HT-29 (cell line): ENCODE results near the gene PLXND1. TPM values are rescaled to one million over a fixed set of nuclear protein-coding genes. Genes with fewer than 3 reads are reported as not detected.
"Not testable (repeated sequence)": the region's sequence is repeated elsewhere in the genome, so short reads cannot be mapped to it uniquely, and the experiment has no call there.

Experiments
- DNase-seq: peaks from one replicate; pipeline ENCODE4 v3.0.0-alpha.2; 2015; ENCODE audit warnings: low spot score
- total RNA-seq: library from RNA; depleted of rRNA; stranded (reverse); fragments of >200 nt; shearing (Covaris generic); gene quantifications from 2 replicates; pipeline ENCODE4 v1.2.3, GENCODE V29; 2014; rRNA removed

Gene PLXND1, protein sequence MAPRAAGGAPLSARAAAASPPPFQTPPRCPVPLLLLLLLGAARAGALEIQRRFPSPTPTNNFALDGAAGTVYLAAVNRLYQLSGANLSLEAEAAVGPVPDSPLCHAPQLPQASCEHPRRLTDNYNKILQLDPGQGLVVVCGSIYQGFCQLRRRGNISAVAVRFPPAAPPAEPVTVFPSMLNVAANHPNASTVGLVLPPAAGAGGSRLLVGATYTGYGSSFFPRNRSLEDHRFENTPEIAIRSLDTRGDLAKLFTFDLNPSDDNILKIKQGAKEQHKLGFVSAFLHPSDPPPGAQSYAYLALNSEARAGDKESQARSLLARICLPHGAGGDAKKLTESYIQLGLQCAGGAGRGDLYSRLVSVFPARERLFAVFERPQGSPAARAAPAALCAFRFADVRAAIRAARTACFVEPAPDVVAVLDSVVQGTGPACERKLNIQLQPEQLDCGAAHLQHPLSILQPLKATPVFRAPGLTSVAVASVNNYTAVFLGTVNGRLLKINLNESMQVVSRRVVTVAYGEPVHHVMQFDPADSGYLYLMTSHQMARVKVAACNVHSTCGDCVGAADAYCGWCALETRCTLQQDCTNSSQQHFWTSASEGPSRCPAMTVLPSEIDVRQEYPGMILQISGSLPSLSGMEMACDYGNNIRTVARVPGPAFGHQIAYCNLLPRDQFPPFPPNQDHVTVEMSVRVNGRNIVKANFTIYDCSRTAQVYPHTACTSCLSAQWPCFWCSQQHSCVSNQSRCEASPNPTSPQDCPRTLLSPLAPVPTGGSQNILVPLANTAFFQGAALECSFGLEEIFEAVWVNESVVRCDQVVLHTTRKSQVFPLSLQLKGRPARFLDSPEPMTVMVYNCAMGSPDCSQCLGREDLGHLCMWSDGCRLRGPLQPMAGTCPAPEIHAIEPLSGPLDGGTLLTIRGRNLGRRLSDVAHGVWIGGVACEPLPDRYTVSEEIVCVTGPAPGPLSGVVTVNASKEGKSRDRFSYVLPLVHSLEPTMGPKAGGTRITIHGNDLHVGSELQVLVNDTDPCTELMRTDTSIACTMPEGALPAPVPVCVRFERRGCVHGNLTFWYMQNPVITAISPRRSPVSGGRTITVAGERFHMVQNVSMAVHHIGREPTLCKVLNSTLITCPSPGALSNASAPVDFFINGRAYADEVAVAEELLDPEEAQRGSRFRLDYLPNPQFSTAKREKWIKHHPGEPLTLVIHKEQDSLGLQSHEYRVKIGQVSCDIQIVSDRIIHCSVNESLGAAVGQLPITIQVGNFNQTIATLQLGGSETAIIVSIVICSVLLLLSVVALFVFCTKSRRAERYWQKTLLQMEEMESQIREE (N-terminal part only)
- total RNA-seq, result 23.8 and 30.5 TPM in 2 replicates

- no peak for DNase-seq
These were observed at the start of gene PLXND1 for GRCh38 chr3:129606636-129607390. PLXND1 (minus strand) TSS chr3:129606676; CDS start chr3:129606639, 37 bp downstream.

DNA sequence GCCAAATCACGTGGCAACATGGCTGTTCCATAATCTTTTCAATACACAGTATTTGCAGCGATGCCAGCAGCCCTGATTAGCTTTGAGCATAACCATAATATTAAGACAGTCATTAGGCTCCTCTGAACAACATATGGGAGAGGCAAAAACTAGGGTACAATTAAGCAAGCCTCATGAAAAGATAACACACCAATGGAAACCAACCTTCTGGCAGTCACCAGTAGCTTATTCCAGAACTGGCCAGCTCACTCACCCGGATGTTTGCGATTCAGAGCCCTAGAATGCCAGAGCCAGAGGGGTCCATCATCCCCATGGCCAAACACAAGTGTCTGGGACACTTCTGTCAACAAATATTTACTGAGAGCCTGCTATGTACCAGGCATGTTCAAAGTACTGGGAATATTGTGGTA lies 48.8 kb upstream of the PLXND1 start:
- no peak for DNase-seq

GRCh38 chr3:129654131-129654530 lies 47.7 kb upstream of the PLXND1 start:
- no peak for DNase-seq

- DNase-seq, result no peak
These were observed 46.5 kb upstream of the PLXND1 start for GRCh38 chr3:129653019-129653418.

- DNase-seq, result peak; percentile 49
These were observed 45.1 kb upstream of the PLXND1 start for GRCh38 chr3:129651435-129652202.

DNA sequence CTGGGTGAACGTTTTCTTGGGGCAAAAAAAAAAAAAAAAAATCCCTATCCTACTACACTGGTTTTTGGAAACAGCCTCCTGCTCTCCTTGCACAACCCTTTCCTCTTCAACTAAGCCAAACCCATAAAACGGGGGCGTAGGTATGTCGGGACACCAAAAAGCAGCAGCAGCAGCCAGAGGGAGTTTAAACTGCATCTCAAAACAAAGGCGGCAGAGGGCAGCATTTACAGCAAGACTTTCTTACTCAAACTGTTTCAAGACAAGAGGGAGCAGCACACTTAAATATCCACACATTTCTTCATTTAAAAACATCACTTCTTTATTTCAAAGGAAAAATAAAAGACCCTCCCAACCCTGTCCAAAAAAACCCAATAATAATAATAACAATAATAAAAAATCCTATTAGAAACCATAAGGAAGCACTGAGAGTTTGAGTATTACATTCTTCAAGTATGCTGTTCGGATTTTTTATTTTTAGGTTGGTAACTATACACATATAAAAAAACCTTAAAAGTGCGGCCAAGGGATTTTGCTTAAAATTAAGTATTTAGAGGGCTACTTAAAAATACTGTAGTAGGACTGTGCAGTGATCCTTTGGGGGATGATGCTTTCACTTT lies 43.9 kb upstream of the PLXND1 start:
- DNase-seq, result peak; percentile 82

DNA sequence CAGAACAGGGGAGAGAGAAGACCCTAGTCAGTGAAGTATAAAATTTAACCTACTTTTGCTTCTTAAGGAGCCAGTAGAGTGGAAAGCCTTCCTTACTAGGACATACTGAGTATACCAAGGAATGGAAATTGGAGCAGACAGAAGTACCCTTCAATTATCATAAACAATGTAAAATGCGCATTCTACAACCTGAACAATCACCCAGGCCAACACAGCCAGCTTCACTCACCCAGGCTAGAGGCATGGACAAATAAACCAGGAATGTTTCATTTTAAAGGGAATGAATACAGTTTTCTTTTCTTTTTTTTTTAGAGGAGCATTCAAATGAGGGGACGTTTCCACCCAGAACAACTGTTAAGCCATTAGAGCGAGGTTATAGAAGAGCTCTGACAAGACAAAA lies 41.9 kb upstream of the PLXND1 start:
- no peak for DNase-seq

- DNase-seq, result no peak
These were observed 38.8 kb upstream of the PLXND1 start for GRCh38 chr3:129645286-129645685.

GRCh38 chr3:129644836-129645235 lies 38.4 kb upstream of the PLXND1 start:
- DNase-seq, result peak; percentile 72

DNA sequence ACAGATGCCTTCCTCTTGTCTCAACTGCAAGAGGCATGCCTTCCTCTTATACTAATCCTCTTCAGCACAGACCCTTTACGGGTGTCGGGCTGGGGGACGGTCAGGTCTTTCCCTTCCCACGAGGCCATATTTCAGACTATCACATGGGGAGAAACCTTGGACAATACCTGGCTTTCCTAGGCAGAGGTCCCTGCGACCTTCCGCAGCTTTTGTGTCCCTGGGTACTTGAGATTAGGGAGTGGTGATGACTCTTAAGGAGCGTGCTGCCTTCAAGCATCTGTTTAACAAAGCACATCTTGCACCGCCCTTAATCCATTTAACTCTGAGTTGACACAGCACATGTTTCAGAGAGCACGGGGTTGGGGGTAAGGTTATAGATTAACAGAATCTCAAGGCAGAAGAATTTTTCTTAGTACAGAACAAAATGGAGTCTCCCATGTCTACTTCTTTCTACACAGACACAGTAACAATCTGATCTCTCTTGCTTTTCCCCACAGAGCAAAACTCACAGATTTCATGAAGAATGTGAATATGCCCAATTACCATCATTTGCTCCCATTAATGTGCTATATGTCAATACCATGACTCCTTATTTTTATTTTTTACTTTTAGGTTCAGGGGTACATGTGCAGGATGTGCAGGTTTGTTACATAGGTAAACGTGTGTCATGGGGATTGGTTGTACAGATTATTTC lies 35.2 kb upstream of the PLXND1 start:
- peak; percentile 13 for DNase-seq

GRCh38 chr3:129640985-129641384 lies 34.5 kb upstream of the PLXND1 start:
- not testable (repeated sequence) for DNase-seq

DNA sequence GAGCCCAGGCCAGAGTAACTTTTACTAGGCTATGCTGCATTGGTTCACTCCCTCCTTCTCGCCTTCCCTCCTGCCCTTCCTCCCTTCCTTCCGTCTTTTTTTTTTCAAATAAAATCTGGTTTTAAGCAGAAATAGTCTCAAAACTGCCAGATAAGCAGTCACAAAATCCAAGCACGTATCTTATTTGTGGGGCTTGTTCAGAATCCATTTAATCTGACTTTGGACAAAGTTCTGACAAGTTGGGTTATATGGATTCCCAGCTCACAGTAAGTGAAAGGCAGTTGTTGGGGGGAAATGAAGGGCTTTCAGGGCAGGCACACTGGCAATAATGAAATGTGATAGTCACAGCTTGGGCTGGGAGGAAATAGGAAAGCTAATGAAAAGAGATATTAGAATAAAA lies 32.0 kb upstream of the PLXND1 start:
- no peak for DNase-seq

GRCh38 chr3:129636082-129636481 lies 29.6 kb upstream of the PLXND1 start:
- DNase-seq, result no peak

GRCh38 chr3:129635656-129636055 lies 29.2 kb upstream of the PLXND1 start:
- no peak for DNase-seq

- DNase-seq, result no peak
These were observed 27.4 kb upstream of the PLXND1 start for GRCh38 chr3:129633751-129634481.

- DNase-seq, result no peak
These were observed 26.5 kb upstream of the PLXND1 start for GRCh38 chr3:129632977-129633376.

GRCh38 chr3:129632556-129632955 lies 26.1 kb upstream of the PLXND1 start:
- no peak for DNase-seq

DNA sequence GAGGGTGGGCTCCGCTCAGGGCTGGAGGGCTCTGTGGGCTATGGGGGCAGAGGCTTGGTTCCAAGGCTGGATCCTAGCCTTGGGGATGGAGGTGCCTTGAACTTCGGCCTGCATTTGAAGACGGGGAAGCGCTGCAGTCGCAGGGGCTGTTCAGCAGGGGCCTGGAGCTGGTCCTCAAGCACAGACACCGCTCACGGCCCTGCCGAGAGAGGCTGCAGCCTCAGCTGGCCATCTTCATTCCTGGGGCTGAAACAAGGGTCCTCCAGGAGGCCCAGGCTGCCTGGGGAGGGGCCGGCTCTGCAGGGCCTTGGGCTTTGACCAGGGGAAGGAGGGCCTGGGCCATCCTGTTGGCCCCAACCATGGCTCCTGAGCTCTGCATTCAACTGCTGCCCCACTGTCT lies 25.6 kb upstream of the PLXND1 start:
- no peak for DNase-seq
